ENCODE results near the gene UBE2I. TPM values are rescaled to one million over a fixed set of nuclear protein-coding genes. Genes with fewer than 3 reads are reported as not detected.

The UBE2I gene
- total and polyA plus RNA-seq, 2 donors (not counting 1 experiment from before 2014, with no cell fraction given) = 42.1 to 142 TPM

DNA sequence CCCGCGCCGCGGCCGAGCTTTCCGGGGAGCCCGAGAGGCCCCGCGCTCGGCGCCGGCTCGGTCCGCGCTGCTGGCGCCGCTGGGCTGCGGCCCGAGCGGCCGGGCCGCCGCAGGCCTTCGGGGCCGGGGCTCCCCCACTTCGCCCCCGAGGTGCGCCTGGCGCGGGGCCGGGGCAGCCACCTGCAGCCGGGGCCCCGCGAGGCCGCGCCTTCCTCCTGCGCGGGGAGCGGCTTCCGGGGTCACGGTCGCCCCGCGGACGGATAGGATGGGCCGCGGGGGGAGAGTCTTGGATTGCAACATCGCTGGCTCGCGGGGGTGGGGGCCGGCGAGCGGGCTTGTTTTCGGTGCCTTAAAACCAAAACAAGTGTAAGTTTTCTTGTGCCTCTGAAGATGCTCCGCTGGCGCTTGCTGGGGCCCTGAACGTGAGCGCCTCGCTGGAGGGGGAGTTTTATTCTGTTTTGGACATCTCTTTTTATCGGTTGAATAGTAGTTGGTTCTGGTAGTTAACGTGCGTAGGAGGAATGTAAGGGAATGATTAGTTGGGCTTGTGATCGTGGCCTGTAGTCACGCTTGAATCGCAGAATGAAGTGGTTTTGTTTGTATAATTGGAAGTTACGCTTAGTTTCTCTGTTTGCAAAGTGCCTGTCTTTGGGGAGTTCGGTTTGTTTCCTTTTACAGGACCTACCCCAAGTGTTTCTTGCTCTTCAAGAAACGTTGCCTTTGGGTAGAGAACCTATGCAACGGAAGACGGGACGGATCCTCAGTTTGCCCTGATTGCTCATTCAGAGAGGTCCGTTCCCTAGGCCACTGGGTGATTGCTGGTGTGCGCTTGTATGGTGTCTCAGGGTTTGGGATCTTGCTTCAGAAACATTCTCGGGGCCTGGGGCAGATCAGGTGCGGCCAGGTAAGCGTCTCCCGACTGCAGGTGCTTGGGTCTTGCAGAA is 724 bp downstream of the UBE2I start:
- TF ChIP-seq, protein P1, sequence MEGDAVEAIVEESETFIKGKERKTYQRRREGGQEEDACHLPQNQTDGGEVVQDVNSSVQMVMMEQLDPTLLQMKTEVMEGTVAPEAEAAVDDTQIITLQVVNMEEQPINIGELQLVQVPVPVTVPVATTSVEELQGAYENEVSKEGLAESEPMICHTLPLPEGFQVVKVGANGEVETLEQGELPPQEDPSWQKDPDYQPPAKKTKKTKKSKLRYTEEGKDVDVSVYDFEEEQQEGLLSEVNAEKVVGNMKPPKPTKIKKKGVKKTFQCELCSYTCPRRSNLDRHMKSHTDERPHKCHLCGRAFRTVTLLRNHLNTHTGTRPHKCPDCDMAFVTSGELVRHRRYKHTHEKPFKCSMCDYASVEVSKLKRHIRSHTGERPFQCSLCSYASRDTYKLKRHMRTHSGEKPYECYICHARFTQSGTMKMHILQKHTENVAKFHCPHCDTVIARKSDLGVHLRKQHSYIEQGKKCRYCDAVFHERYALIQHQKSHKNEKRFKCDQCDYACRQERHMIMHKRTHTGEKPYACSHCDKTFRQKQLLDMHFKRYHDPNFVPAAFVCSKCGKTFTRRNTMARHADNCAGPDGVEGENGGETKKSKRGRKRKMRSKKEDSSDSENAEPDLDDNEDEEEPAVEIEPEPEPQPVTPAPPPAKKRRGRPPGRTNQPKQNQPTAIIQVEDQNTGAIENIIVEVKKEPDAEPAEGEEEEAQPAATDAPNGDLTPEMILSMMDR (conservative IDR thresholded peaks at IDR 0.05 in 1 of 2, IDR thresholded peaks at IDR 0.05 in 1 of 2; ENCODE audit: low read depth in 1 of 2, low read length in 2 of 2) = no peak
- TF ChIP-seq EZH2 (IDR thresholded peaks at IDR 0.05; ENCODE audit: low read length, missing control alignments) = no peak
- Histone ChIP-seq H3K27ac (ENCODE audit: insufficient read depth, low read length) (peak overlapping the region; percentile 63), H4K20me1 (ENCODE audit: control insufficient read depth, extremely low read depth, insufficient read depth, low read length) (peaks cover 3% of the 10 kb centered on the region), H2AFZ (ENCODE audit: low read length) (no peak overlapping the region), H3K4me2 (ENCODE audit: extremely low read depth, insufficient read depth, low read length) (peak overlapping the region; percentile 73), H3K9me3 (ENCODE audit: control insufficient read depth, insufficient read depth, low read depth, low read length) (no peaks in the 10 kb centered on the region), H3K27me3 (ENCODE audit: control insufficient read depth, insufficient read depth, low read length) (no peaks in the 10 kb centered on the region), H3K9ac (ENCODE audit: insufficient read depth, low read length) (peak overlapping the region; percentile 100), H3K36me3 (ENCODE audit: control insufficient read depth, insufficient read depth, low read length) (peaks cover 17% of the 10 kb centered on the region), H3K79me2 (ENCODE audit: control insufficient read depth, insufficient read depth, low read length) (peaks cover 53% of the 10 kb centered on the region), H3K4me1 (ENCODE audit: control insufficient read depth, extremely low read depth, insufficient read depth, low read length) (peaks cover 10% of the 10 kb centered on the region), H3K4me3 (replicated peaks in 1 of 4; ENCODE audit: control extremely low read depth in 1 of 4, insufficient read depth in 1 of 4, low read depth in 3 of 4, low read length in 4 of 4) (peak overlapping the region; percentile 66 to 96 (median 90))
- peak; percentile 47 to 54 for DNase-seq (ENCODE audit: low read depth in 2 of 2)

DNA sequence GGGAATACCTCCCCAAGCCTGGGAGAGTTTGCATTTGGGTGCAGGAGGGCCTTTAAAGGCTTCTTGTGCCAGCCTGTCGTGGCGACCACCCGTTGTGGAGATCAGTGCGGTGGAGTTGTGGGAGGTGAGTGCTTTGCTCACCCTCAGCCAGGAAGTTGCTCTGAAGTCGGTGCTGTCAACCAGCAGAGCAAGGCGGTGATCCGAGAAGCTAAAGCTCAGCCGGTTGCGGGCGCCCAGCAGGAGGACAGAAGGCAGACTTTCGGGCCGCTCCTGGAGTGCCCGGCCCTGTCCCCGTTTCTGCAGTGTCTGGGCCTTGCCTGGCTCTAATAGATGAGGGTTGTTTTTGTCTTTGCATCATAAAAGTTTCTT is 1.4 kb downstream of the UBE2I start:
- no peak overlapping the region for H2AFZ ChIP-seq (ENCODE audit: low read length)
- TF ChIP-seq, protein P1 (conservative IDR thresholded peaks at IDR 0.05 in 1 of 2, IDR thresholded peaks at IDR 0.05 in 1 of 2; ENCODE audit: low read depth in 1 of 2, low read length in 2 of 2) = no peak
- TF ChIP-seq EZH2 (IDR thresholded peaks at IDR 0.05; ENCODE audit: low read length, missing control alignments) = no peak
- H3K9ac ChIP-seq (ENCODE audit: insufficient read depth, low read length) = peak overlapping the region; percentile 100
- peaks cover 10% of the 10 kb centered on the region for H3K4me1 ChIP-seq (ENCODE audit: control insufficient read depth, extremely low read depth, insufficient read depth, low read length)
- no peaks in the 10 kb centered on the region for H3K9me3 ChIP-seq (ENCODE audit: control insufficient read depth, insufficient read depth, low read depth, low read length)
- peaks cover 60% of the 10 kb centered on the region for H3K79me2 ChIP-seq (ENCODE audit: control insufficient read depth, insufficient read depth, low read length)
- peak overlapping the region; percentile 73 for H3K4me2 ChIP-seq (ENCODE audit: extremely low read depth, insufficient read depth, low read length)
- H3K4me3 ChIP-seq (replicated peaks in 1 of 4; ENCODE audit: control extremely low read depth in 1 of 4, insufficient read depth in 1 of 4, low read depth in 3 of 4, low read length in 4 of 4) = peak overlapping the region; percentile 66 to 96 (median 90)
- peaks cover 3% of the 10 kb centered on the region for H4K20me1 ChIP-seq (ENCODE audit: control insufficient read depth, extremely low read depth, insufficient read depth, low read length)
- H3K36me3 ChIP-seq (ENCODE audit: control insufficient read depth, insufficient read depth, low read length) = peaks cover 21% of the 10 kb centered on the region
- H3K27me3 ChIP-seq (ENCODE audit: control insufficient read depth, insufficient read depth, low read length) = no peaks in the 10 kb centered on the region
- no peak for DNase-seq (ENCODE audit: low read depth in 2 of 2)
- H3K27ac ChIP-seq (ENCODE audit: insufficient read depth, low read length) = peak overlapping the region; percentile 63

DNA sequence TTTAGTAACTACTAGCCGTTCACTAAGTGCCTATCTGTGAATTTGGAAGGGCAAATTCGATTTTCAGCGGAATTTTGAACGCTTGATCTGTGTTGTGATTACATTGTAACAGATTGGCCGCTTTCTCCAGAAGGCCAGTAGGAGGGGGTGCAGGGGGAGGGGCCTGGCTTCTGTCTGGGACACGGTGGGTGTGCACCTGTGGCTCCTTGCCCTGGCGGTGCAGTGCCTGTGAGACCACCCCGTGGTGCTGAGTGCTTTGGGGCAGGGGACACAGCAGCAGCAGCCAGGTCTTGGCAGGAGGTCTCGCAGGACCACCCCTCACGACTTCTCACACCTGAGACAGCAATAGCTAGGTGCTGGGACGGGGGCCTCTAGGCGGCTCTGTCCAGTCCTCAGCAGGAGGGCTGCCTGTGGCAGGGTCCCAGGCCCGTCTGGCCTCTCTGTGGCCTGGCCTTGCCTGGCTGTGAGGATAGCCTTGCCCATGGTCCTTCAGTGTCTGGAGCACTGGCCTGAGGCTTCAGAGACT is 1.8 kb downstream of the UBE2I start:
- H3K4me2 ChIP-seq (ENCODE audit: extremely low read depth, insufficient read depth, low read length) = peak overlapping the region; percentile 73
- TF ChIP-seq, protein P1 (conservative IDR thresholded peaks at IDR 0.05 in 1 of 2, IDR thresholded peaks at IDR 0.05 in 1 of 2; ENCODE audit: low read depth in 1 of 2, low read length in 2 of 2) = no peak
- no peak for TF ChIP-seq EZH2 (IDR thresholded peaks at IDR 0.05; ENCODE audit: low read length, missing control alignments)
- H2AFZ ChIP-seq (ENCODE audit: low read length) = no peak overlapping the region
- peaks cover 3% of the 10 kb centered on the region for H4K20me1 ChIP-seq (ENCODE audit: control insufficient read depth, extremely low read depth, insufficient read depth, low read length)
- H3K9ac ChIP-seq (ENCODE audit: insufficient read depth, low read length) = peak overlapping the region; percentile 100
- DNase-seq (ENCODE audit: low read depth in 2 of 2) = no peak
- peak overlapping the region; percentile 66 to 96 (median 90) for H3K4me3 ChIP-seq (replicated peaks in 1 of 4; ENCODE audit: control extremely low read depth in 1 of 4, insufficient read depth in 1 of 4, low read depth in 3 of 4, low read length in 4 of 4)
- peaks cover 10% of the 10 kb centered on the region for H3K4me1 ChIP-seq (ENCODE audit: control insufficient read depth, extremely low read depth, insufficient read depth, low read length)
- H3K27me3 ChIP-seq (ENCODE audit: control insufficient read depth, insufficient read depth, low read length) = no peaks in the 10 kb centered on the region
- H3K9me3 ChIP-seq (ENCODE audit: control insufficient read depth, insufficient read depth, low read depth, low read length) = no peaks in the 10 kb centered on the region
- peaks cover 65% of the 10 kb centered on the region for H3K79me2 ChIP-seq (ENCODE audit: control insufficient read depth, insufficient read depth, low read length)
- H3K27ac ChIP-seq (ENCODE audit: insufficient read depth, low read length) = peak overlapping the region; percentile 13
- H3K36me3 ChIP-seq (ENCODE audit: control insufficient read depth, insufficient read depth, low read length) = peaks cover 26% of the 10 kb centered on the region

Measured in fibroblast of lung (primary cell).